Cardiac muscle cell (in vitro differentiated cells and primary cell): ENCODE measurements around the gene MSANTD7. TPM values are rescaled to one million over a fixed set of nuclear protein-coding genes. Genes with fewer than 3 reads are reported as not detected.
"Not testable (repeated sequence)": the region's sequence is repeated elsewhere in the genome, so short reads cannot be mapped to it uniquely, and the experiment has no call there.

Experiments
- DNase-seq, 2 donors: peaks; one replicate each; pipeline versions ENCODE4 v3.0.0 to v3.0.0-alpha.2; 2010 to 2017; ENCODE audit warnings: low read depth in 1 of 2, low spot score in 1 of 2
- H3K27ac ChIP-seq: fragments of 200-600 bp; sonication (generic); 2 replicates; pipeline ENCODE4 v1.5.1; 2016
- H3K27me3 ChIP-seq: fragments of 200-600 bp; sonication (generic); 2 replicates; pipeline ENCODE4 v1.6.0; 2016; ENCODE audit warnings: control low read depth
- H3K36me3 ChIP-seq: fragments of 200-600 bp; sonication (generic); 2 replicates; pipeline ENCODE4 v1.5.1; 2016; ENCODE audit warnings: control low read depth
- H3K4me1 ChIP-seq: fragments of 200-600 bp; sonication (generic); 2 replicates; pipeline ENCODE4 v1.8.1; 2017; ENCODE audit warnings: low read depth, mild to moderate bottlenecking, mixed run types
- H3K4me3 ChIP-seq: fragments of 200-600 bp; sonication (generic); 2 replicates; pipeline ENCODE4 v1.5.1; 2016; ENCODE audit warnings: mild to moderate bottlenecking
- H3K9me3 ChIP-seq: fragments of 200-600 bp; sonication (generic); 2 replicates; pipeline ENCODE4 v1.5.1; 2017; ENCODE audit warnings: low read depth, mild to moderate bottlenecking, control low read depth
- CTCF ChIP-seq: IDR thresholded peaks from 2 replicates; pipeline ENCODE4 v1.5.1; 2012; ENCODE audit warnings: low read depth, mild to moderate bottlenecking, low read length
- polyA plus RNA-seq: library from polyadenylated mRNA; unstranded; fragments of >200 nt; fragmentation: Nextera tagmentation; extraction: Ambion mirVana; gene quantifications from 2 replicates; pipeline ENCODE4 v1.2.1, GENCODE V29; 2016
- total RNA-seq: library from RNA; depleted of rRNA; stranded (reverse); fragments of >200 nt; gene quantifications from 2 replicates; pipeline ENCODE4 v1.2.3, GENCODE V29; 2016

The MSANTD7 gene
- total and polyA plus RNA-seq, 2 experiments from 2014 or later = 10.1 to 16.0 TPM

- DNase-seq = no peak
- Histone ChIP-seq H3K4me3 (no peak overlapping the region), H3K9me3 (no peaks in the 10 kb centered on the region), H3K36me3 (no peaks in the 10 kb centered on the region), H3K4me1 (no peaks in the 10 kb centered on the region), H3K27me3 (no peaks in the 10 kb centered on the region), H3K27ac (no peak overlapping the region)
- TF ChIP-seq CTCF = no peak
Measured at GRCh38 chr10:14806318-14806717, 31.8 kb upstream of the MSANTD7 start.

GRCh38 chr10:14810969-14811953, 26.8 kb upstream of the MSANTD7 start:
- Histone ChIP-seq H3K9me3 (no peaks in the 10 kb centered on the region), H3K27ac (no peak overlapping the region), H3K4me1 (no peaks in the 10 kb centered on the region), H3K4me3 (no peak overlapping the region), H3K36me3 (no peaks in the 10 kb centered on the region), H3K27me3 (no peaks in the 10 kb centered on the region)
- no peak for TF ChIP-seq CTCF
- DNase-seq = no peak

GRCh38 chr10:14812271-14812670, 25.8 kb upstream of the MSANTD7 start:
- Histone ChIP-seq H3K9me3 (no peaks in the 10 kb centered on the region), H3K4me3 (no peak overlapping the region), H3K27ac (no peak overlapping the region), H3K36me3 (no peaks in the 10 kb centered on the region), H3K27me3 (no peaks in the 10 kb centered on the region), H3K4me1 (no peaks in the 10 kb centered on the region)
- DNase-seq = no peak
- no peak for TF ChIP-seq CTCF

- Histone ChIP-seq H3K4me3 (no peak overlapping the region), H3K36me3 (no peaks in the 10 kb centered on the region), H3K27me3 (no peaks in the 10 kb centered on the region), H3K4me1 (no peaks in the 10 kb centered on the region), H3K9me3 (no peaks in the 10 kb centered on the region), H3K27ac (no peak overlapping the region)
- no peak for TF ChIP-seq CTCF
- DNase-seq = no peak
Measured at GRCh38 chr10:14815681-14816080, 22.4 kb upstream of the MSANTD7 start.

GRCh38 chr10:14816717-14817116, 21.4 kb upstream of the MSANTD7 start:
- not testable (repeated sequence) for H3K4me1 ChIP-seq, H3K27ac ChIP-seq, H3K9me3 ChIP-seq, H3K36me3 ChIP-seq, DNase-seq, H3K27me3 ChIP-seq, H3K4me3 ChIP-seq
